WI38 (cell line): ENCODE data around the gene SP8.
"Not testable (repeated sequence)": the region's sequence is repeated elsewhere in the genome, so short reads cannot be mapped to it uniquely, and the experiment has no call there.

ENCODE experiments used
- H3K4me3 ChIP-seq: 2 replicates; pipeline ENCODE4 v1.5.1; 2011; ENCODE audit warnings: low read depth, mild to moderate bottlenecking, control low read depth, low read length
- CTCF ChIP-seq: IDR thresholded peaks from 2 replicates; pipeline ENCODE4 v1.5.1; 2012; ENCODE audit warnings: low read depth, mild to moderate bottlenecking, control low read depth, low read length

SP8 gene

GRCh38 chr7:20786779-20787659 lies at the start of gene SP8:
TSS of gene SP8 (minus strand) at chr7:20786886. CDS start at chr7:20786798, 88 bp downstream.
- peak within 1 kb of the TSS; percentile 54 for H3K4me3 ChIP-seq
- TF ChIP-seq CTCF: no peak

- H3K4me3 ChIP-seq: not testable (repeated sequence)
Observed at GRCh38 chr7:20836424-20836823, 49.7 kb upstream of the SP8 start.

GRCh38 chr7:20835111-20835750 lies 48.5 kb upstream of the SP8 start:
- H3K4me3 ChIP-seq: no peak overlapping the region
- no peak for TF ChIP-seq CTCF

DNA sequence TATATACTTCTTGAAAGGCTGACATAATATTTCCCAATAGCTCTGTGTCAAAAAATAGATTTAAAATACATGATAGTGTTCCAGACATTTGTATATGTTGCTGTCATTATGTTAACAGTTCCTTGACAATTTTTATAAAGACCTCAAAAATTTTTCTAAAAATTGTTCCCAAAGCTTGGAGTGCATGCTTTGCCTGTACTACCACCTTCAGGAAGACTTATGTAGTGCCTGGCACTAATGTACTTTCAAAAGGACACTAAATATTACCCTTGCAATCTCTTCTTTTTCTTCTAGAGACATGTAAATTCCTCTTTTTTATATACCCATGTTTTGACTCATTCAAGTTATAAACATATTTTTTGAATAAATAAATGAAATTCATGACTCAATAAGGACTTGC lies 48.0 kb upstream of the SP8 start:
- H3K4me3 ChIP-seq: no peak overlapping the region
- TF ChIP-seq CTCF: no peak

GRCh38 chr7:20831956-20832355 lies 45.3 kb upstream of the SP8 start:
- no peak for TF ChIP-seq CTCF
- no peak overlapping the region for H3K4me3 ChIP-seq

- no peak for TF ChIP-seq CTCF
- H3K4me3 ChIP-seq: no peak overlapping the region
Observed at GRCh38 chr7:20831451-20831850, 44.8 kb upstream of the SP8 start.

GRCh38 chr7:20828947-20829346 lies 42.3 kb upstream of the SP8 start:
- no peak overlapping the region for H3K4me3 ChIP-seq
- TF ChIP-seq CTCF: no peak

DNA sequence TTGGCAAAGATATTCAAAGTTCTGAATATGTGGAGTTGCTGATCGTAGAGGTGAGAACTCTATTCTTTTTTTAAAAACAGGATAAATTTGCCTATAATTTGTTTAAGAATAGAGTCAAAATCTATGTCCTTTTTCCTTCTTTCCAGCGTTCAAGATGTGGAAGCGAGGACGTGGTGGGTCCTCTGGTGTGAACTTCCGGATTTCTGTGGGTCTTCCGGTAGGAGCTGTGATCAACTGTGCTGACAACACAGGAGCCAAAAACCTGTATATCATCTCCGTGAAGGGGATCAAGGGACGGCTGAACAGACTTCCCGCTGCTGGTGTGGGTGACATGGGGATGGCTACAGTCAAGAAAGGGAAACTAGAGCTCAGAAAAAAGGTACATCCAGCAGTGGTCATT lies 40.5 kb upstream of the SP8 start:
- TF ChIP-seq CTCF: no peak
- H3K4me3 ChIP-seq: no peak overlapping the region
